ENCODE measurements around the gene KLF6.

- TF ChIP-seq POLR2A (IDR thresholded peaks at IDR 0.05; ENCODE audit: low read depth, low read length) (no peak), POLR2AphosphoS5 (IDR thresholded peaks at IDR 0.05; ENCODE audit: low read depth, low read length) (no peak)
Observed at GRCh38 chr10:3802526-3803265, 17.7 kb upstream of the KLF6 start.
